Nephron progenitor cell (in vitro differentiated cells): ENCODE data around the gene PPDPF.

Experiments
- DNase-seq: peaks from one replicate; pipeline ENCODE4 v3.0.0; 2021
- H3K27ac Mint-ChIP-seq: 2 replicates; pipeline ENCODE4 v1.8.0; 2021; ENCODE audit warnings: mild to moderate bottlenecking, moderate library complexity, mixed read lengths
- H3K27me3 Mint-ChIP-seq: 2 replicates; pipeline ENCODE4 v1.8.0; 2021; ENCODE audit warnings: mild to moderate bottlenecking, low read depth, mixed read lengths; ENCODE audit not compliant: poor library complexity
- H3K36me3 Mint-ChIP-seq: 2 replicates; pipeline ENCODE4 v1.8.0; 2021; ENCODE audit warnings: low read depth, mixed read lengths
- H3K4me1 Mint-ChIP-seq: 2 replicates; pipeline ENCODE4 v1.8.0; 2021; ENCODE audit warnings: mixed read lengths
- H3K4me3 Mint-ChIP-seq: 2 replicates; pipeline ENCODE4 v1.8.0; 2021; ENCODE audit warnings: mild to moderate bottlenecking, moderate library complexity, mixed read lengths
- H3K9me3 Mint-ChIP-seq: 2 replicates; pipeline ENCODE4 v1.8.0; 2021; ENCODE audit warnings: mild to moderate bottlenecking, moderate library complexity, mixed read lengths
- CTCF ChIP-seq: fragments of 200-600 bp; sonication (generic); IDR thresholded peaks from 2 replicates; pipeline ENCODE4 v1.5.0; 2021; ENCODE audit warnings: antibody characterized with exemption

The PPDPF gene

DNA sequence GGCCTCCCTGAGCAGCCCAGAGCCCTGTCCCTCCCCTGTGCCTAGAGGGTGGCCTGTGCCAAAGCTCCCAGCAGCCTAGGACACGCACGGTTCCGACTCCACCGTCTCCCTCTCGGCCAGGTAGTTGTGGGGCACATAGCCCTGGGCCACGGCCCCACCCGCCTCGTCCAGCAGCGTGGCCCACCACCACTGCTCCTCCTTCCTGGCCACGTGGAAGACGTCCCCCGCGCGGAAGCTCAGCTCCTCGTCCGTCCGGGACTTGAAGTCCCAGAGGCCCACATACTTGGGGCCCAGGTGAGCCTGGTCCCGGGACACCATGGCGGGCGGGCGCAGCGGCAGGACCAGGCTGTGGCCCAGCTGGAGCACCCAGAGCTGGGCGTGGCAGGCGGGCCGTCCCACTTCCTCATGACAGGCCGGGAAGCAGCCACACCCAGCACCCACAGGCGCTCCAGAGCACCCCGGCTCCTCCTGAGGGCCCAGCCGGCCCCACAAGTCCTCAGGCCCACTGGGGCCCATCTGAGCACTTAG is 16.5 kb downstream of the PPDPF start, which contains the start of gene PTK6:
TSS of gene PTK6 (minus strand) at position 380 of the 528 bp plus-strand sequence. CDS start at position 318, 62 bp downstream.
- no peak for DNase-seq
- H3K9me3 Mint-ChIP-seq: no peaks in the 10 kb centered on the region
- H3K27ac Mint-ChIP-seq: no peak within 1 kb of the TSS
- no peak within 1 kb of the TSS for H3K4me3 Mint-ChIP-seq
- H3K27me3 Mint-ChIP-seq: no peaks in the 10 kb centered on the region
- no peak for TF ChIP-seq CTCF
- H3K4me1 Mint-ChIP-seq: peaks cover 9% of the 10 kb centered on the region
- H3K36me3 Mint-ChIP-seq: no peaks in the 10 kb centered on the region

DNA sequence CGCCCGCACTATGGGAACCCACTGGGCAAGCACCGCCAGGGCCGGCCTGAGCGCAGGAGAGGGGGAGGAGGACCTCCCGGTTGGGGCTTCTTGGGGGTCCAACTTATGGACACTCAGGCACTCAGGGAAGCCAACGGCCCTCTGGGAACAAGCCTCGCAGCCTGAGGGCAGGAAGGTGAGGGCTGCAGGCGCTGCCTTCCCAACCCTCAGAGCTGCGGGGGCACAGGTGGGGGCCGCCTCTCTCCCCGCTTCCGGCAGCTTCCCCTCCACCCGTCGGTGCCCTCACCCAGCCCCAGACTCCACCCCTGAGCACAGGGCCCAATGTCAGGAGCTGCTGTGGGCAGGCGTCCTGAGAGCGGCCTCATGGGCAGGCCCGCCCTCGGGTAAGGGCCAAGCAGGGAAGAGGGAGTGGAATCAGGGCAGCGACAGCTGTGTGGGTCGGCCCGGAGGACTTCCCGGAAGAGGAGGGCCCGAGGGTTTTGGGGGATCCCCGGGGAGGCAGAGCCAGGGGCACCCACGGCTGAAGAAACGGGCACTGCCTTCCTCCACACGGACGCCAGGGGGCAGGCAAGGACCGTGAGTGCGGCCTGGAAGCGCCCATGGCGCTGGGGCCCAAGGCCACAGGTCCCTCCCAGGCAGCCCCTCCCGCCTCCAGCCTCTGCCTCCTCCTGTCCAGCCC is 17.1 kb downstream of the PPDPF start:
- TF ChIP-seq CTCF: peak; percentile 96
- no peaks in the 10 kb centered on the region for H3K27me3 Mint-ChIP-seq
- DNase-seq: peak; percentile 90
- H3K4me3 Mint-ChIP-seq: no peak overlapping the region
- peaks cover 6% of the 10 kb centered on the region for H3K4me1 Mint-ChIP-seq
- no peaks in the 10 kb centered on the region for H3K9me3 Mint-ChIP-seq
- H3K27ac Mint-ChIP-seq: no peak overlapping the region
- H3K36me3 Mint-ChIP-seq: no peaks in the 10 kb centered on the region

GRCh38 chr20:63538204-63539091 is 17.9 kb downstream of the PPDPF start:
- no peak for TF ChIP-seq CTCF
- no peak for DNase-seq
- no peaks in the 10 kb centered on the region for H3K27me3 Mint-ChIP-seq
- no peak overlapping the region for H3K4me3 Mint-ChIP-seq
- H3K36me3 Mint-ChIP-seq: no peaks in the 10 kb centered on the region
- no peaks in the 10 kb centered on the region for H3K9me3 Mint-ChIP-seq
- no peak overlapping the region for H3K27ac Mint-ChIP-seq
- H3K4me1 Mint-ChIP-seq: peaks cover 6% of the 10 kb centered on the region

GRCh38 chr20:63539092-63539430 is 18.5 kb downstream of the PPDPF start:
- Mint-ChIP-seq H3K36me3 (no peaks in the 10 kb centered on the region), H3K27ac (no peak overlapping the region), H3K27me3 (peaks cover 2% of the 10 kb centered on the region), H3K4me1 (peaks cover 6% of the 10 kb centered on the region), H3K9me3 (no peaks in the 10 kb centered on the region), H3K4me3 (no peak overlapping the region)
- TF ChIP-seq CTCF: no peak
- DNase-seq: no peak

- H3K4me1 Mint-ChIP-seq: peaks cover 6% of the 10 kb centered on the region
- no peak for TF ChIP-seq CTCF
- H3K36me3 Mint-ChIP-seq: no peaks in the 10 kb centered on the region
- H3K27ac Mint-ChIP-seq: no peak overlapping the region
- DNase-seq: no peak
- no peaks in the 10 kb centered on the region for H3K9me3 Mint-ChIP-seq
- no peak overlapping the region for H3K4me3 Mint-ChIP-seq
- peaks cover 6% of the 10 kb centered on the region for H3K27me3 Mint-ChIP-seq
These were observed 19.1 kb downstream of the PPDPF start for GRCh38 chr20:63539441-63540370.
